ENCODE measurements around the gene SORCS3. TPM values are rescaled to one million over a fixed set of nuclear protein-coding genes. Genes with fewer than 3 reads are reported as not detected.

SORCS3 gene
- total and polyA plus RNA-seq, 2 of the 4 experiments (the other 2 are of a cell fraction): not detected

GRCh38 chr10:105026566-105026965 lies 385.5 kb downstream of the SORCS3 start:
- dilution Hi-C loops (cut with HindIII; ENCODE audit: low sequenced_read_pairs, unreplicated experiment) (no loop called here), intact Hi-C loops (cut with micrococcal nuclease) (no loop called here), in situ Hi-C loops (cut with MboI; ENCODE audit: low sequenced_read_pairs) (no loop called here)
- Histone ChIP-seq H2BK20ac (ENCODE audit: low read depth, low read length) (no peak overlapping the region), H3K9ac (ENCODE audit: low read depth, low read length) (no peak overlapping the region), H3K27ac (ENCODE audit: insufficient read depth, low read length) (no peak overlapping the region), H3K79me1 (ENCODE audit: low read depth in 1 of 2, low read length in 2 of 2) (no peaks in the 10 kb centered on the region), H3K9me3 (ENCODE audit: control insufficient read depth, insufficient read depth, low read length) (peaks cover 6% of the 10 kb centered on the region), H4K20me1 (ENCODE audit: insufficient read depth, low read length) (no peaks in the 10 kb centered on the region), H2BK15ac (ENCODE audit: low read depth, low read length) (no peak overlapping the region), H2BK5ac (ENCODE audit: low read depth, low read length, poor library complexity, severe bottlenecking) (no peak overlapping the region), H2BK120ac (ENCODE audit: low read depth, low read length) (no peak overlapping the region), H2AK9ac (replicated peaks; ENCODE audit: low read depth, low read length, poor library complexity) (no peak overlapping the region), H4K91ac (ENCODE audit: insufficient read depth, low read depth, low read length) (no peak overlapping the region), H4K5ac (ENCODE audit: low read depth, low read length) (no peak overlapping the region), H3K18ac (ENCODE audit: low read depth, low read length) (no peak overlapping the region), H3K56ac (ENCODE audit: extremely low read depth, insufficient read depth, low read length) (no peak overlapping the region), H3K4me1 (ENCODE audit: control insufficient read depth, insufficient read depth, low read length) (no peaks in the 10 kb centered on the region), H4K8ac (ENCODE audit: low read depth in 2 of 2, low read length in 2 of 2) (no peak overlapping the region), H3K23ac (ENCODE audit: low read depth, low read length) (no peak overlapping the region), H3K4ac (ENCODE audit: low read depth, low read length) (no peak overlapping the region), H2AFZ (replicated peaks; ENCODE audit: low read length, poor library complexity) (no peak overlapping the region), H3K36me3 (ENCODE audit: control insufficient read depth, insufficient read depth, low read length) (no peaks in the 10 kb centered on the region), H3K27me3 (ENCODE audit: control insufficient read depth, insufficient read depth, low read length) (no peaks in the 10 kb centered on the region), H3K14ac (replicated peaks; ENCODE audit: low read depth, low read length) (no peak overlapping the region), H3K9me1 (ENCODE audit: insufficient read depth, low read length) (no peaks in the 10 kb centered on the region), H2AK5ac (ENCODE audit: low read depth, low read length) (no peak overlapping the region), H3K4me3 (ENCODE audit: insufficient read depth, low read depth, low read length) (no peak overlapping the region), H3K4me2 (ENCODE audit: low read depth, low read length) (no peak overlapping the region)
- POLR2A ChIA-PET (ENCODE audit: unreplicated experiment): no interaction called here
- ATAC-seq (ENCODE audit: low read depth): no peak
- BruUV-seq (replicated peaks): no TSS peak
- no peak for DNase-seq
- CTCF ChIA-PET: no interaction called here
- WGBS, 2 experiments (ENCODE audit: extremely low coverage in 2 of 2, insufficient read length in 1 of 2): no CpG with 5 or more reads among the region's 5 CpGs
- TF ChIP-seq BHLHE40 (IDR thresholded peaks at IDR 0.05; ENCODE audit: low read depth, low read length): no peak
- TF ChIP-seq ELK1 (IDR thresholded peaks at IDR 0.05; ENCODE audit: borderline replicate concordance, low read depth, low read length): no peak
- no peak for TF ChIP-seq POLR2A (IDR thresholded peaks at IDR 0.05; ENCODE audit: low read depth, low read length)
- no peak for TF ChIP-seq NFE2L2 (IDR thresholded peaks at IDR 0.05; ENCODE audit: low read depth, low read length)
- TF ChIP-seq RAD21 (IDR thresholded peaks at IDR 0.05; ENCODE audit: low read length): no peak
- no peak for TF ChIP-seq RFX5 (IDR thresholded peaks at IDR 0.05; ENCODE audit: low read depth, low read length)
- no peak for TF ChIP-seq MXI1 (IDR thresholded peaks at IDR 0.05; ENCODE audit: borderline replicate concordance, low read depth, low read length)
- no peak for TF ChIP-seq CHD1 (IDR thresholded peaks at IDR 0.05; ENCODE audit: low read depth, low read length)
- no peak for TF ChIP-seq RCOR1 (IDR thresholded peaks at IDR 0.05; ENCODE audit: insufficient replicate concordance, low read length)
- TF ChIP-seq CEBPB (IDR thresholded peaks at IDR 0.05; ENCODE audit: low read depth, low read length): no peak
- no peak for TF ChIP-seq SMC3 (IDR thresholded peaks at IDR 0.05; ENCODE audit: low read depth, low read length)
- TF ChIP-seq FOS (IDR thresholded peaks at IDR 0.05; ENCODE audit: low read depth, low read length): no peak
- no peak for TF ChIP-seq MAZ (IDR thresholded peaks at IDR 0.05; ENCODE audit: borderline replicate concordance, low read depth, low read length)
- no peak for TF ChIP-seq USF2 (IDR thresholded peaks at IDR 0.05; ENCODE audit: low read depth, low read length)
- TF ChIP-seq MAFK (IDR thresholded peaks at IDR 0.05; ENCODE audit: low read depth, low read length): no peak
- TF ChIP-seq CTCF (conservative IDR thresholded peaks at IDR 0.05; ENCODE audit: low read depth, low read length): no peak

Measured in IMR-90 (cell line).